H9 (cell line): Measurements from ENCODE around the gene CLNS1A. TPM values are rescaled to one million over a fixed set of nuclear protein-coding genes. Genes with fewer than 3 reads are reported as not detected.

Experiments
- DNase-seq: peaks from one replicate; pipeline ENCODE4 v3.0.0-alpha.2; 2017
- H2AFZ ChIP-seq: one replicate; pipeline ENCODE4 v1.6.1; 2013; ENCODE audit warnings: mild to moderate bottlenecking, low read length, control low read depth, moderate library complexity
- H2AK5ac ChIP-seq: 2 replicates; pipeline ENCODE4 v1.6.1; 2013; ENCODE audit warnings: low read length, control low read depth, mixed read lengths; ENCODE audit not compliant: insufficient read length
- H2BK120ac ChIP-seq: one replicate; pipeline ENCODE4 v1.6.1; 2013; ENCODE audit warnings: low read depth, mild to moderate bottlenecking, low read length, control low read depth, inconsistent platforms; ENCODE audit not compliant: poor library complexity, severe bottlenecking
- H2BK12ac ChIP-seq: 2 replicates; pipeline ENCODE4 v1.6.1; 2013; ENCODE audit warnings: low read length, control low read depth, mixed read lengths, low read depth; ENCODE audit not compliant: insufficient read length
- H2BK15ac ChIP-seq: 2 replicates; pipeline ENCODE4 v1.6.1; 2013; ENCODE audit warnings: low read depth, low read length, control low read depth
- H2BK20ac ChIP-seq: one replicate; pipeline ENCODE4 v1.6.1; 2013; ENCODE audit warnings: low read depth, mild to moderate bottlenecking, low read length, control low read depth, inconsistent platforms; ENCODE audit not compliant: poor library complexity, severe bottlenecking
- H2BK5ac ChIP-seq: 2 replicates; pipeline ENCODE4 v1.6.1; 2013; ENCODE audit warnings: low read length, control low read depth, mixed read lengths; ENCODE audit not compliant: insufficient read length
- H3K14ac ChIP-seq: 2 replicates; pipeline ENCODE4 v1.6.1; 2013; ENCODE audit warnings: low read length, control low read depth; ENCODE audit not compliant: insufficient read depth
- H3K18ac ChIP-seq: 2 replicates; pipeline ENCODE4 v1.6.1; 2013; ENCODE audit warnings: low read depth, mild to moderate bottlenecking, mixed read lengths, low read length, control low read depth; ENCODE audit not compliant: insufficient read length
- H3K23ac ChIP-seq: 2 replicates; pipeline ENCODE4 v1.6.1; 2013; ENCODE audit warnings: low read length, control low read depth, mixed read lengths, low read depth; ENCODE audit not compliant: insufficient read length
- H3K23me2 ChIP-seq: 2 replicates; pipeline ENCODE4 v1.6.1; 2013; ENCODE audit warnings: low read depth, mild to moderate bottlenecking, mixed read lengths, low read length, control low read depth; ENCODE audit not compliant: insufficient read length, poor library complexity, severe bottlenecking
- H3K27ac ChIP-seq: 2 replicates; pipeline ENCODE4 v1.5.1; 2013; ENCODE audit warnings: low read length, control low read depth, mixed read lengths, low read depth; ENCODE audit not compliant: insufficient read length
- H3K27me3 ChIP-seq: 2 replicates; pipeline ENCODE4 v1.6.1; 2013; ENCODE audit warnings: low read length, control low read depth, inconsistent platforms; ENCODE audit not compliant: insufficient read depth
- H3K4ac ChIP-seq: 2 replicates; pipeline ENCODE4 v1.6.1; 2013; ENCODE audit warnings: low read depth, mild to moderate bottlenecking, control low read depth, inconsistent platforms, low read length, moderate library complexity
- H3K4me1 ChIP-seq: 2 replicates; pipeline ENCODE4 v1.6.1; 2013; ENCODE audit warnings: low read length, control low read depth, inconsistent platforms; ENCODE audit not compliant: insufficient read depth
- H3K4me2 ChIP-seq: 2 replicates; pipeline ENCODE4 v1.6.1; 2013; ENCODE audit warnings: low read length, control low read depth, mixed read lengths; ENCODE audit not compliant: insufficient read length, insufficient read depth
- H3K56ac ChIP-seq: 2 replicates; pipeline ENCODE4 v1.6.1; 2013; ENCODE audit warnings: low read depth, mild to moderate bottlenecking, mixed read lengths, low read length, control low read depth; ENCODE audit not compliant: insufficient read length
- H3K79me1 ChIP-seq: 2 replicates; pipeline ENCODE4 v1.6.1; 2013; ENCODE audit warnings: low read depth, mild to moderate bottlenecking, moderate library complexity, low read length, control low read depth, inconsistent platforms; ENCODE audit not compliant: insufficient read depth, poor library complexity, severe bottlenecking
- H3K79me2 ChIP-seq: 2 replicates; pipeline ENCODE4 v1.6.1; 2013; ENCODE audit warnings: low read length, control low read depth, inconsistent platforms; ENCODE audit not compliant: insufficient read depth
- H3K9ac ChIP-seq: 2 replicates; pipeline ENCODE4 v1.6.1; 2013; ENCODE audit warnings: low read length, control low read depth, mixed read lengths; ENCODE audit not compliant: insufficient read length; ENCODE audit errors: extremely low read depth
- H3K9me3 ChIP-seq: one replicate; pipeline ENCODE4 v1.6.1; 2013; ENCODE audit warnings: low read depth, low read length, inconsistent platforms; ENCODE audit not compliant: control insufficient read depth
- H3T11ph ChIP-seq: one replicate; pipeline ENCODE4 v1.6.1; 2013; ENCODE audit warnings: mild to moderate bottlenecking, low read length, control low read depth, inconsistent platforms
- H4K20me1 ChIP-seq: one replicate; pipeline ENCODE4 v1.6.1; 2013; ENCODE audit not compliant: control insufficient read depth, insufficient read length, insufficient read depth
- H4K5ac ChIP-seq: 2 replicates; pipeline ENCODE4 v1.6.1; 2013; ENCODE audit warnings: low read depth, mild to moderate bottlenecking, mixed read lengths, low read length, control low read depth; ENCODE audit not compliant: insufficient read length
- H4K8ac ChIP-seq: replicated peaks from 2 replicates; pipeline ENCODE4 v1.6.1; 2013; ENCODE audit warnings: low read length, control low read depth, mixed read lengths, low read depth; ENCODE audit not compliant: insufficient read length
- H4K91ac ChIP-seq: 2 replicates; pipeline ENCODE4 v1.6.1; 2013; ENCODE audit warnings: low read depth, mild to moderate bottlenecking, moderate library complexity, mixed read lengths, low read length, control low read depth; ENCODE audit not compliant: insufficient read length
- H3K27ac Mint-ChIP-seq, 3 experiments: 2 replicates in 2 of 3; 3 replicates in 1 of 3; pipeline ENCODE4 v1.8.0; 2020 to 2021; ENCODE audit warnings: mixed read lengths in 3 of 3, mild to moderate bottlenecking in 1 of 3, moderate library complexity in 1 of 3
- H3K27me3 Mint-ChIP-seq: 2 replicates; pipeline ENCODE4 v1.8.0; 2021; ENCODE audit warnings: low read depth, mild to moderate bottlenecking, moderate library complexity, mixed read lengths
- H3K36me3 Mint-ChIP-seq, 3 experiments: 2 replicates in 2 of 3; 3 replicates in 1 of 3; pipeline ENCODE4 v1.8.0; 2020 to 2021; ENCODE audit warnings: low read depth in 3 of 3, mixed read lengths in 3 of 3; ENCODE audit not compliant: insufficient read depth in 1 of 3
- H3K4me1 Mint-ChIP-seq, 2 experiments: 2 replicates each; pipeline ENCODE4 v1.8.0; 2020; ENCODE audit warnings: mixed read lengths in 2 of 2
- H3K4me3 Mint-ChIP-seq, 2 experiments: 2 replicates in 1 of 2; 3 replicates in 1 of 2; pipeline ENCODE4 v1.8.0; 2020 to 2021; ENCODE audit warnings: mild to moderate bottlenecking in 2 of 2, mixed read lengths in 2 of 2, moderate library complexity in 1 of 2
- H3K9me3 Mint-ChIP-seq, 2 experiments: 2 replicates in 1 of 2; 3 replicates in 1 of 2; pipeline ENCODE4 v1.8.0; 2020; ENCODE audit warnings: mild to moderate bottlenecking in 2 of 2, mixed read lengths in 2 of 2, moderate library complexity in 1 of 2
- CTCF ChIP-seq: fragments of 200-600 bp; sonication (generic); conservative IDR thresholded peaks from 3 replicates; pipeline ENCODE4 v1.8.0; 2021; ENCODE audit warnings: antibody characterized with exemption, mild to moderate bottlenecking
- WGBS: extraction: QIAGEN DNeasy Blood & Tissue Kit; methylation state at CpG from one replicate; pipeline ENCODE4 v1.1.7; 2013; ENCODE audit warnings: missing lambda C conversion rate, low lambda C conversion rate, mixed read lengths; ENCODE audit not compliant: insufficient read length; ENCODE audit errors: extremely low coverage; 5-methylcytosine and 5-hydroxymethylcytosine counted together
- total RNA-seq: library from RNA; stranded (reverse); gene quantifications from 2 replicates; pipeline ENCODE4 v1.2.1, GENCODE V29; 2021

CLNS1A gene
- total RNA-seq, 1 experiment from 2014 or later, result 165 TPM

GRCh38 chr11:77658213-77659013, 20.8 kb upstream of the CLNS1A start:
- Histone ChIP-seq H2BK20ac (no peak overlapping the region), H4K91ac (no peak overlapping the region), H3K79me1 (no peaks in the 10 kb centered on the region), H3K27ac (no peak overlapping the region), H4K8ac (no peak overlapping the region), H3K4me1 (no peaks in the 10 kb centered on the region), H3K18ac (no peak overlapping the region), H2AK5ac (no peak overlapping the region), H2BK120ac (no peak overlapping the region), H2AFZ (no peak overlapping the region), H3K9me3 (no peaks in the 10 kb centered on the region), H3K4me2 (no peak overlapping the region), H2BK12ac (no peak overlapping the region), H2BK15ac (no peak overlapping the region), H3K23me2 (no peaks in the 10 kb centered on the region), H3K56ac (no peak overlapping the region), H4K5ac (no peak overlapping the region), H3T11ph (no peak overlapping the region), H3K27me3 (no peaks in the 10 kb centered on the region), H3K23ac (no peak overlapping the region), H2BK5ac (no peak overlapping the region), H3K14ac (no peak overlapping the region), H3K79me2 (no peaks in the 10 kb centered on the region), H4K20me1 (no peaks in the 10 kb centered on the region), H3K4ac (no peak overlapping the region), H3K9ac (no peak overlapping the region)
- no peak for DNase-seq
- Mint-ChIP-seq H3K27me3 (no peaks in the 10 kb centered on the region), H3K4me1 (no peaks in the 10 kb centered on the region), H3K4me3 (no peak overlapping the region), H3K27ac (peak overlapping the region in 1 of 3 experiments; percentile 28; a peak in 1 of 7 replicates), H3K36me3 (no peaks in the 10 kb centered on the region), H3K9me3 (0 out of 5 replicates have a peak, but pooled peaks cover 0 to 2% of the 10 kb centered on the region in 2 experiments)
- no peak for TF ChIP-seq CTCF
- no CpG with 5 or more reads among the region's 4 CpGs for WGBS
